IPS DF 4.7 (cell line): ENCODE data around the gene CXCL16.
"Not testable (repeated sequence)": the region's sequence is repeated elsewhere in the genome, so short reads cannot be mapped to it uniquely, and the experiment has no call there.

ENCODE experiments used
- DNase-seq: peaks from one replicate; pipeline ENCODE4 v3.0.0-alpha.2; 2013; ENCODE audit warnings: low spot score; ENCODE audit errors: extremely low read depth

CXCL16 gene

GRCh38 chr17:4721203-4722135 lies 18.3 kb downstream of the CXCL16 start:
- DNase-seq, result no peak

DNA sequence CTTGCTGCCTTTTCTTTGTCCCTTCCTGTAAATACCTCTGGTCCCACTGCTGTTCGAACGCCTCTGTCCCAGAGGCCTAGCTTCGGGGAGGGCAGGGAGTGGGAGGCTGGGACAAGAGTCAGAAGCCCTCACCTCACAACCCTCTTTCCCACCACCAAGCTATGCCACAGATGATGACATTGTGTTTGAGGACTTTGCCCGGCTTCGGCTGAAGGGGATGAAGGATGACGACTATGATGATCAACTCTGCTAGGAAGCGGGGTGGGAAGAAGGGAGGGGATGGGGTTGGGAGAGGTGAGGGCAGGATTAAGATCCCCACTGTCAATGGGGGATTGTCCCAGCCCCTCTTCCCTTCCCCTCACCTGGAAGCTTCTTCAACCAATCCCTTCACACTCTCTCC lies 18.9 kb downstream of the CXCL16 start:
- DNase-seq, result no peak

DNA sequence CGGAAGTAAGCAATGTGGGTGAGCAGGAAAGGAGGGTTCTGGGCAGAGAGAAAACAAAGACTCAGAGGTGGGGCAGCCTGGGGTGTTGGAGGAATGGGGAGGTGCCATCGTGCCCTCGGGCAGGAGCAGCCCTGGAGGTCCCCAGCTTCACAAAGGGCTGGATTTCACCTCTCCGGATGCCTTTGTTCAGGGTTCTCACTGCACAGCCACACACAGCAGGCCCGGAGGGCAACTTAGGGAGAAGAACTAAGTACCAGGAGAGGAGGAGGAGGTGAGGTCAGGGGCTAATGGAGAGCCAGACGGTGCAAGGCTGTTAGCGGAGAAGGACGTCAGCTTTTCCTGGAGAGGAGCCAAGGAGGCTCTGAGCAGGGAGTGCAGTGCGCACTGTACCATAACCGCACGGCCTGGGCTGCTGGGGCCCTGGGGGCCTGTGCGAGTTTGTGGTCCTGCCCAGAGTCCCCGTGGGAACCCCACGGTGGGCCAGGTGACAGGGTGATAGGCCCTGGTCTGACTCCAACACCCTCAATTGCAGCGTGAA lies 20.0 kb downstream of the CXCL16 start:
- DNase-seq, result no peak

GRCh38 chr17:4719146-4719545 lies 20.6 kb downstream of the CXCL16 start:
- no peak for DNase-seq

GRCh38 chr17:4718276-4718675 lies 21.5 kb downstream of the CXCL16 start:
- no peak for DNase-seq

GRCh38 chr17:4717791-4718190 lies 21.9 kb downstream of the CXCL16 start:
- DNase-seq, result no peak

DNA sequence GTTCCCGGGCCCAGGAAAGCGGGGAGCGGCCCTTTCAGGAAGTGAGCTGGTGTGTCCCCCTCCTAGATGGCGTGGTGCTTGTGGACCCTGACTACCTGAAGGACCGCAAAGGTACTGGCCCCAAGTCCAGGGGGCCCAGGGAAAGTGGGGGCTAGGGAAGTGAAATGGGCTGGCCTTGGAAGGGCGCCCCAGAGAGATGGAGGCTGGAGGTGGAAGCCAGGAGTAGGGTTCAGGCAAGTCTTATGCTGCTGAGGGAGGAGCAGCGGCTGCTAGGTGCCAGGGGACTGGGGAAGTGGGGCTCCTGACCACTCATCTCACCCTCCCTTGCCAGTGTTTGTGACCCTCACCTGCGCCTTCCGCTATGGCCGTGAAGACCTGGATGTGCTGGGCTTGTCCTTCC lies 23.6 kb downstream of the CXCL16 start:
- DNase-seq, result no peak

- no peak for DNase-seq
Observed at GRCh38 chr17:4715063-4715744, 24.5 kb downstream of the CXCL16 start.

DNA sequence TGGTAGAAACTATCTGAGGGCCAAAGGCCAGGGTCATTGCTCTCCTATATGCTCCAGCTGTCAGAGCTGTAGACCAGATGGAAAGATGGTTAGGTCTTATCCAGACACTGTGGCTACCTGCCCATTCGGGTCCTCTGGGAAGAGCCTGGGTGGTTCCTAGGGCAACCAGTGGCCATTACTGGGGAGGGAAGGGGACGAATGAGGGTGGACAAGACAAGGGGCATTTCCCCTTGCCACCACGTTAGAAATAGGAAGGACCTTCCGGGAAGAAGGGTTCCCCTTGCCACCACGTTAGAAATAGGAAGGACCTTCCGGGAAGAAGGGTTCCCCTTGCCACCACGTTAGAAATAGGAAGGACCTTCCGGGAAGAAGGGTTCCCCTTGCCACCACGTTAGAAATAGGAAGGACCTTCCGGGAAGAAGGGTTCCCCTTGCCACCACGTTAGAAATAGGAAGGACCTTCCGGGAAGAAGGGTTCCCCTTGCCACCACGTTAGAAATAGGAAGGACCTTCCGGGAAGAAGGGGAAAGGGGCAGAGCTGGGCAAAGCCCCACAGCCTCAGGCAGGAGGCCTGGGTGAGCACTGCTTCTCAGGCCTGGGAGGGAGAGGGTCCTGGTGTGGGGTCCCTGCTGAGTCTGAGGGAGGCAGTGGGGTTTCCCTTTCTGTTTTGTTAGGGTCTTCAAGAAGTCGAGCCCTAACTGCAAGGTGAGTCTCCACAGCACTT lies 25.2 kb downstream of the CXCL16 start:
- not testable (repeated sequence) for DNase-seq

DNA sequence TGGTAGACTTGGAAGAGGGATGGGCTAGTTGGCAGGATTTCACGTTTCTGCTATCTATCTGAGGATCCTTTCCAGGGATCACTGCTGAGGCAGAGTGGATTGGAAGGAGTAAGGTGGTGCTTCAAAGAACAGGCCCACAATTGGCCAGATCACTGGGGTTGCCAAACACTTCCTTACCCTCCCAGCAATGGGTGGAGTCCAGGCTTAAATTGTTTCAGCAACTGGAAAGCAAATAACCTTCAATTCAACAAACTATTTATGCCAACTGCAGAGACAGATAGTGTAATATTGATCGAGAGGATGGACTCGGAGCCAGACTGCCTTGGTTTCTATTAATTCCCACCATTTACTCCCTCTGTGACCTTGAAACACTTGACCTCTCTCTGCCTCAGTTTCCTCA lies 27.2 kb downstream of the CXCL16 start:
- DNase-seq, result no peak

DNA sequence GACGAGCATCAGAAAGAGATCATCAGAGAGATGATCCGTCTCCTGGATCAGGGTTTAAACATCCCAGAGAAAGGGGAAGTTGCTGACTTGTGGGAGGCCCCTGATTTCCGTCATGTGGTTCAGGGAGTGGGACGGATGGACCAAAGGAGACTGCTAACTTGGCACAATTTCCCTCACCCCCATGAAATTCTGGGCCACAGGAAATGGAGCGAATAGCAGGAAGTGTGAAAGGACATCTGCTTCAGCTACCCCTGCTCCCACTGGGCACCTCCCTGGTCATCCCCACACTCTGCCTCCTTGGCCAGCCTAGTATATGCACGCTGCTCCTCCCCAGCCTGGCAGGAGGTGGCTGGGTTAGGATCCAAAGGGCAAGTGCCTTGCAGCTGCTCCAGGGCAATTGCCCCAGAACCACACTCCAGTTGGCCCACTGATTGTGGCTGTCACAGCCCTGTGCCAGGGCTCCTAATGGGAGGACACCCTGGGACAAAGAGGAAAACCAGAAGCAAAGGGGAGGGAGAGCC lies 28.0 kb downstream of the CXCL16 start:
- no peak for DNase-seq

- DNase-seq, result no peak
Observed at GRCh38 chr17:4710693-4711634, 28.8 kb downstream of the CXCL16 start.

- DNase-seq, result peak; percentile 84
Observed at GRCh38 chr17:4709794-4710692, 29.7 kb downstream of the CXCL16 start, which contains the start of gene ARRB2. Gene ARRB2 (plus strand): TSS chr17:4710632. CDS start chr17:4710722, 90 bp downstream.

DNA sequence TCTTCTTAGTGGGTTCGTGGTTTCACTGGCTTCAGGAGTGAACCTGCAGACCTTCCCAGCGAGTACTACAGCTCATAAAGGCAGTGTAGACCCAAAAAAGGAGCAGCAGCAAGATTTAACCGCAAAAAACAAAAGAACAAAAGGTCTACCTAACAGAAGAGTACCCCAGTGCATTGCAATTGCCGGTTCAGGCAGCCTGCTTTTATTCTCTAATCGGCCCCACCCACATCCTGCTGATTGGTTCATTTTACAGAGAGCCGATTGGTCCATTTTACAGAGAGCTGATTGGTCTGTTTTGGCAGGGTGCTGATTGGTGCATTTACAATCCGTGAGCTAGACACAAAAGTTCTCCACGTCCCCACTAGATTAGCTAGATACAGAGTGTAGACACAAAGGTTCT lies 31.3 kb downstream of the CXCL16 start:
- DNase-seq, result no peak

DNA sequence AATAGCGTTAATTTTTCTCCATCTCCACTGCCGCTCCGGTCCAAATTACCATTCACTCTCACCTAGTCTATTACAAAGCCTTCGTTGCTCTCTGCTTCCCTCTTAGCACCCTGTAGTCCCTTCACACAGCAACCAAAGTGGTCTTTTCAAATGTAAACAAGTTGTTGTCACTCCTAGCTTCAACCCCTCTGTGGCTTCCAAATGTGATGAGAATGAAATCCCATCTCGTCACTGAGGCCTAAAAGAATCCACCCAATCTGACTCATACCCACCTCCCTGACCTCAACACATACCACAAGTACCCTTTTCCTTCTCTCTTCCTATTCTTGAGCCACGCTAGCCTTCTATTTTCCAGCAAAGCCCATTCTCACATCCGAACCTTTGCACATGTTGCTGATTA lies 33.6 kb downstream of the CXCL16 start:
- DNase-seq, result no peak

DNA sequence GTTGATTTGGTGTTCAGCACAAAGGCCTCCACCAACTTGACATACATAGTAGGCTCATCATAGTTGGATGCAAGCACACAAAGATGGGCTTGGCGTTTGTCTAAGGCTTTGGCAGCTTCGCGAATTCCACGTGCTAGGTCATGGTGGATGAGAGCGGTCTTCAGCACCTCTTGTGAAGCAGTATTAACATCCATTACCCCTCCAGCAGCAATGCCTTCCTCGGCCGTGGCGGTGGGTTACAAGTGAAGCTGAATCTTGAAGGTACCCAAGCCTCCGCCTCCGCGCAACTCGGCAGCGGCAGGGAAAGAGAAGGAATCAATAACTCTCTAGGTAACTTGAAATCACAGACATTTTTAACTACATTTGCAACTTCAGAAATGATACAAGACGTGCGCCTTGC lies 34.7 kb downstream of the CXCL16 start:
- DNase-seq, result no peak

DNA sequence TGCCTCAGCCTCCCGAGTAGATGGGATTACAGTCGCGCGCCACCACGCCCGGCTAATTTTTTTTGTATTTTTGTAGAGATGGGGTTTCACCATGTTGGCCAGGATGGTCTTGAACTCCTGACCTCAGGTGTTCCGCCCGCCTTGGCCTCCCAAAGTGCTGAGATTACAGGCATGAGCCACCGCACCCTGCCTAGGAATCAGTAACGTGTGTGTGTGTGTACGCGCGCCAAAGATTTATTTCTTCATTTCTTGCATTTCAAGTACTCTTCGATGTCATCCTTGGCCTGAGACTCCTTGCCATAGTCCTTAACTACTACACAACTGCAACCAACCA lies 35.2 kb downstream of the CXCL16 start:
- not testable (repeated sequence) for DNase-seq

DNA sequence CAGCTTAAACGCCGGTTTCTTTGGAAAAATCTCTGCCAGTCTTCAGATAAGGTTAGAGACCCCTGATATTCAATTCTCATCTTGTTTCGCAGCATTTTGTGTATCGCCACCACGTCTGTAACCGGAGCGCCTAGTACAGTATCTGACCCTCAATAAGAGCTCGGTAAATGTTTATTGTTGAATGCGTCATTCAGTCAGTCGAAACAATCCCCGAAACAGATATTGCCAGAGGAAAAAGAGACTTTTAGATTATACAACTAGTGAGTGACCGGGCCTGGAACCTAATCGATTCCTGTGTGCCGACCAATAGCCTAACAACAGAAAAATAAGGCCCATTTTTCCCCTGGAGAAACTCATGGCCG lies 36.4 kb downstream of the CXCL16 start:
- no peak for DNase-seq

- no peak for DNase-seq
Observed at GRCh38 chr17:4701116-4701515, 38.6 kb downstream of the CXCL16 start.
